Measurements from ENCODE around the gene CRACR2A. TPM values are rescaled to one million over a fixed set of nuclear protein-coding genes. Genes with fewer than 3 reads are reported as not detected.
A peak's percentile ranks its signal among the peaks of the same experiment; 100 is the strongest.

The CRACR2A gene
- total and polyA plus RNA-seq, 7 experiments from 2014 or later, result 8.2 to 40.3 (median 31.4) TPM

DNA sequence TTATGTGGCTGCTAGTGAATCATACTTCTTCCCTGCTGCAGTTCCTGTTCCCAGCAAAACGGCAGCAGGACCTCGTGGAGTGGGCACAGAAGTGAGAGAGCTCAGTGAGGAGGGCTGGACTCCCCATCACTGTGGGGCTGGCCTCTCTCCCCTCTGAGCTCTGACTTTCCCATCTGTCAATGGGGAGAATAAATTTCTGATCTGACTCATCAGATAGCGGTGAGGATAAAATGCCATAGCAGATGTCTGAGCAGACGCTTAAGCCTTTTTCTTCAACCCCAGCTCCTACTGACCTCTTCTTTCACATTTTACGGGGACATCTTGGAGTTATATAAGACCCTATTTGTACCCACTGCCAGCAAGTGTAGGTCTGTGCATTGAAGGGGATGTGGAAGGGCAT is 116.6 kb downstream of the CRACR2A start:
- no peak for ATAC-seq
- ChIA-PET CTCF (no interaction called here), POLR2A (no interaction called here)
- intact Hi-C loops (cut with micrococcal nuclease), result no loop called here
- peaks cover 14 to 66% (median 39%) of the 10 kb centered on the region in 5 donors for H3K36me3 Mint-ChIP-seq
- no peak overlapping the region for H3K27ac ChIP-seq (ENCODE audit: low read depth, low read length)
- H3K4me3 Mint-ChIP-seq, result no peak overlapping the region
- H3K4me3 ChIP-seq (ENCODE audit: low read length), result no peak overlapping the region
- H3K36me3 ChIP-seq (ENCODE audit: control insufficient read depth in 2 of 3, insufficient read depth in 3 of 3, low read length in 3 of 3), result peaks cover 0 to 65% (median 11%) of the 10 kb centered on the region in 3 experiments
- H3K4me1 ChIP-seq (ENCODE audit: control insufficient read depth in 2 of 2, insufficient read depth in 2 of 2, low read length in 2 of 2), result no peaks in the 10 kb centered on the region
- H3K9me3 Mint-ChIP-seq, result no peaks in the 10 kb centered on the region
- H3K4me1 Mint-ChIP-seq, result peaks cover 0 to 15% (median 0%) of the 10 kb centered on the region in 7 donors
- no peaks in the 10 kb centered on the region for H3K27me3 Mint-ChIP-seq
- no peak overlapping the region for H3K27ac Mint-ChIP-seq
- H3K27me3 ChIP-seq (ENCODE audit: control insufficient read depth in 2 of 2, insufficient read depth in 2 of 2, low read length in 2 of 2), result no peaks in the 10 kb centered on the region
- no peak for DNase-seq
- H3K9me3 ChIP-seq (ENCODE audit: control insufficient read depth in 2 of 3, low read length in 3 of 3), result no peaks in the 10 kb centered on the region

- DNase-seq (no peak), ATAC-seq (no peak)
- ChIA-PET POLR2A (no interaction called here), CTCF (no interaction called here)
- H3K4me3 Mint-ChIP-seq, result no peak overlapping the region
- Histone ChIP-seq H3K36me3 (ENCODE audit: control insufficient read depth in 2 of 3, insufficient read depth in 3 of 3, low read length in 3 of 3) (peaks cover 0 to 75% (median 13%) of the 10 kb centered on the region in 3 experiments), H3K4me3 (ENCODE audit: low read length) (no peak overlapping the region), H3K27me3 (ENCODE audit: control insufficient read depth in 2 of 2, insufficient read depth in 2 of 2, low read length in 2 of 2) (no peaks in the 10 kb centered on the region), H3K9me3 (ENCODE audit: control insufficient read depth in 2 of 3, low read length in 3 of 3) (no peaks in the 10 kb centered on the region), H3K4me1 (ENCODE audit: control insufficient read depth in 2 of 2, insufficient read depth in 2 of 2, low read length in 2 of 2) (no peaks in the 10 kb centered on the region), H3K27ac (ENCODE audit: low read depth, low read length) (no peak overlapping the region)
- no peak overlapping the region for H3K27ac Mint-ChIP-seq
- intact Hi-C loops (cut with micrococcal nuclease), result no loop called here
- peaks cover 0 to 1% (median 0%) of the 10 kb centered on the region in 11 donors for H3K9me3 Mint-ChIP-seq
- H3K27me3 Mint-ChIP-seq, result no peaks in the 10 kb centered on the region
- H3K4me1 Mint-ChIP-seq, result peaks cover 0 to 15% (median 0%) of the 10 kb centered on the region in 7 donors
- H3K36me3 Mint-ChIP-seq, result peaks cover 15 to 68% (median 45%) of the 10 kb centered on the region in 5 donors
Measured at GRCh38 chr12:3634348-3634747, 118.6 kb downstream of the CRACR2A start.

GRCh38 chr12:3633396-3633795 is 119.5 kb downstream of the CRACR2A start:
- Mint-ChIP-seq H3K4me1 (peaks cover 0 to 15% (median 0%) of the 10 kb centered on the region in 7 donors), H3K27ac (no peak overlapping the region), H3K27me3 (no peaks in the 10 kb centered on the region), H3K4me3 (no peak overlapping the region), H3K9me3 (peaks cover 0 to 1% (median 0%) of the 10 kb centered on the region in 11 donors), H3K36me3 (peaks cover 15 to 66% (median 43%) of the 10 kb centered on the region in 5 donors)
- H3K4me1 ChIP-seq (ENCODE audit: control insufficient read depth in 2 of 2, insufficient read depth in 2 of 2, low read length in 2 of 2), result no peaks in the 10 kb centered on the region
- ATAC-seq (no peak), DNase-seq (no peak)
- no peaks in the 10 kb centered on the region for H3K27me3 ChIP-seq (ENCODE audit: control insufficient read depth in 2 of 2, insufficient read depth in 2 of 2, low read length in 2 of 2)
- ChIA-PET CTCF (no interaction called here), POLR2A (no interaction called here)
- no peaks in the 10 kb centered on the region for H3K9me3 ChIP-seq (ENCODE audit: control insufficient read depth in 2 of 3, low read length in 3 of 3)
- H3K36me3 ChIP-seq (ENCODE audit: control insufficient read depth in 2 of 3, insufficient read depth in 3 of 3, low read length in 3 of 3), result peaks cover 0 to 75% (median 13%) of the 10 kb centered on the region in 3 experiments
- H3K27ac ChIP-seq (ENCODE audit: low read depth, low read length), result no peak overlapping the region
- intact Hi-C loops (cut with micrococcal nuclease), result no loop called here
- no peak overlapping the region for H3K4me3 ChIP-seq (ENCODE audit: low read length)

DNA sequence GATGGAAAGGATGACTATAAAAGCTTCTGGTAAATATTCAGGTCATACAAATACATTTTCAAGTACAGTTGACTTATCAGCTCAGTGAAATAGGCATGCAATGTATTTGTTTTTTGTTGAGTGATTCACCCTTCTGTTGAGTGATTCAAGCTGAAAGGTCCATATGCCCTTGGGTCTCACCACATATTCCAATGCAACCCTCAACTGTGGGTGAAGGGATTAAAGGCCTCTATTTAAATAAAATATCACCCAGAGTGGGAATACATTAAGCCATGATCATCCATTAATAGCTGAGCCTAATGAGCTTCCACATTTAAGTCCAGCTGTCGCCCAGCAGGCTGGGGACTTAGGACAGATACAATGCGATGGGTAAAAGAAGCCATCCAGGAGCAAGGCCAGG is 120.2 kb downstream of the CRACR2A start:
- intact Hi-C loops (cut with micrococcal nuclease), result no loop called here
- Histone ChIP-seq H3K27me3 (ENCODE audit: control insufficient read depth in 2 of 2, insufficient read depth in 2 of 2, low read length in 2 of 2) (no peaks in the 10 kb centered on the region), H3K36me3 (ENCODE audit: control insufficient read depth in 2 of 3, insufficient read depth in 3 of 3, low read length in 3 of 3) (peaks cover 0 to 72% (median 13%) of the 10 kb centered on the region in 3 experiments), H3K9me3 (ENCODE audit: control insufficient read depth in 2 of 3, low read length in 3 of 3) (no peaks in the 10 kb centered on the region), H3K4me1 (ENCODE audit: control insufficient read depth in 2 of 2, insufficient read depth in 2 of 2, low read length in 2 of 2) (no peaks in the 10 kb centered on the region), H3K27ac (ENCODE audit: low read depth, low read length) (no peak overlapping the region), H3K4me3 (ENCODE audit: low read length) (no peak overlapping the region)
- ChIA-PET POLR2A (no interaction called here), CTCF (interaction anchor here (0.6 kb wide), 2 partner anchors 403 to 898 kb away, joined by 3 to 5 read pairs; no protein-coding TSS in a partner anchor)
- peaks cover 0 to 1% (median 0%) of the 10 kb centered on the region in 11 donors for H3K9me3 Mint-ChIP-seq
- H3K36me3 Mint-ChIP-seq, result peaks cover 14 to 66% (median 41%) of the 10 kb centered on the region in 5 donors
- no peak for ATAC-seq
- no peaks in the 10 kb centered on the region for H3K27me3 Mint-ChIP-seq
- no peak overlapping the region for H3K4me3 Mint-ChIP-seq
- H3K27ac Mint-ChIP-seq, result peak overlapping the region in 3 of 9 donors; percentile 32 to 79 (median 68)
- DNase-seq, result no peak
- peaks cover 0 to 15% (median 0%) of the 10 kb centered on the region in 7 donors for H3K4me1 Mint-ChIP-seq

GRCh38 chr12:3632256-3632655 is 120.7 kb downstream of the CRACR2A start:
- intact Hi-C loops (cut with micrococcal nuclease), result no loop called here
- no peak for DNase-seq
- no peak overlapping the region for H3K4me3 ChIP-seq (ENCODE audit: low read length)
- Mint-ChIP-seq H3K36me3 (peaks cover 14 to 66% (median 39%) of the 10 kb centered on the region in 5 donors), H3K4me1 (peaks cover 0 to 15% (median 0%) of the 10 kb centered on the region in 7 donors), H3K27ac (peak overlapping the region in 4 of 9 donors; percentile 18 to 68 (median 32)), H3K4me3 (no peak overlapping the region), H3K9me3 (peaks cover 0 to 1% (median 0%) of the 10 kb centered on the region in 11 donors), H3K27me3 (no peaks in the 10 kb centered on the region)
- no peak overlapping the region for H3K27ac ChIP-seq (ENCODE audit: low read depth, low read length)
- no peaks in the 10 kb centered on the region for H3K27me3 ChIP-seq (ENCODE audit: control insufficient read depth in 2 of 2, insufficient read depth in 2 of 2, low read length in 2 of 2)
- POLR2A ChIA-PET, result no interaction called here
- no peaks in the 10 kb centered on the region for H3K4me1 ChIP-seq (ENCODE audit: control insufficient read depth in 2 of 2, insufficient read depth in 2 of 2, low read length in 2 of 2)
- no peak for ATAC-seq
- H3K9me3 ChIP-seq (ENCODE audit: control insufficient read depth in 2 of 3, low read length in 3 of 3), result no peaks in the 10 kb centered on the region
- peaks cover 0 to 72% (median 13%) of the 10 kb centered on the region in 3 experiments for H3K36me3 ChIP-seq (ENCODE audit: control insufficient read depth in 2 of 3, insufficient read depth in 3 of 3, low read length in 3 of 3)
- CTCF ChIA-PET, result interaction anchor here (0.6 kb wide), 1 partner anchor 899 kb away, joined by 3 read pairs; no protein-coding TSS in a partner anchor

GRCh38 chr12:3631759-3632158 is 121.2 kb downstream of the CRACR2A start:
- Mint-ChIP-seq H3K4me3 (no peak overlapping the region), H3K4me1 (peaks cover 0 to 15% (median 0%) of the 10 kb centered on the region in 7 donors), H3K27ac (peak overlapping the region in 1 of 9 donors; percentile 68), H3K27me3 (no peaks in the 10 kb centered on the region), H3K9me3 (peaks cover 0 to 1% (median 0%) of the 10 kb centered on the region in 11 donors), H3K36me3 (peaks cover 13 to 66% (median 39%) of the 10 kb centered on the region in 5 donors)
- Histone ChIP-seq H3K4me3 (ENCODE audit: low read length) (no peak overlapping the region), H3K27ac (ENCODE audit: low read depth, low read length) (no peak overlapping the region), H3K36me3 (ENCODE audit: control insufficient read depth in 2 of 3, insufficient read depth in 3 of 3, low read length in 3 of 3) (peaks cover 0 to 72% (median 14%) of the 10 kb centered on the region in 3 experiments), H3K4me1 (ENCODE audit: control insufficient read depth in 2 of 2, insufficient read depth in 2 of 2, low read length in 2 of 2) (no peaks in the 10 kb centered on the region), H3K27me3 (ENCODE audit: control insufficient read depth in 2 of 2, insufficient read depth in 2 of 2, low read length in 2 of 2) (no peaks in the 10 kb centered on the region), H3K9me3 (ENCODE audit: control insufficient read depth in 2 of 3, low read length in 3 of 3) (no peaks in the 10 kb centered on the region)
- POLR2A ChIA-PET, result no interaction called here
- intact Hi-C loops (cut with micrococcal nuclease), result no loop called here
- no peak for ATAC-seq
- no peak for DNase-seq
- CTCF ChIA-PET, result no interaction called here

- Histone ChIP-seq H3K36me3 (ENCODE audit: control insufficient read depth in 2 of 3, insufficient read depth in 3 of 3, low read length in 3 of 3) (peaks cover 0 to 72% (median 19%) of the 10 kb centered on the region in 3 experiments), H3K9me3 (ENCODE audit: control insufficient read depth in 2 of 3, low read length in 3 of 3) (no peaks in the 10 kb centered on the region), H3K27ac (ENCODE audit: low read depth, low read length) (no peak overlapping the region), H3K27me3 (ENCODE audit: control insufficient read depth in 2 of 2, insufficient read depth in 2 of 2, low read length in 2 of 2) (no peaks in the 10 kb centered on the region), H3K4me1 (ENCODE audit: control insufficient read depth in 2 of 2, insufficient read depth in 2 of 2, low read length in 2 of 2) (no peaks in the 10 kb centered on the region), H3K4me3 (ENCODE audit: low read length) (no peak overlapping the region)
- no peak overlapping the region for H3K27ac Mint-ChIP-seq
- ATAC-seq (no peak), DNase-seq (no peak)
- POLR2A ChIA-PET, result no interaction called here
- peaks cover 0 to 15% (median 0%) of the 10 kb centered on the region in 7 donors for H3K4me1 Mint-ChIP-seq
- intact Hi-C loops (cut with micrococcal nuclease), result no loop called here
- peaks cover 0 to 1% (median 0%) of the 10 kb centered on the region in 11 donors for H3K9me3 Mint-ChIP-seq
- CTCF ChIA-PET, result no interaction called here
- H3K4me3 Mint-ChIP-seq, result no peak overlapping the region
- no peaks in the 10 kb centered on the region for H3K27me3 Mint-ChIP-seq
- H3K36me3 Mint-ChIP-seq, result peaks cover 11 to 66% (median 40%) of the 10 kb centered on the region in 5 donors
Measured at GRCh38 chr12:3631272-3631637, 121.7 kb downstream of the CRACR2A start.
